ENCODE data around the gene MTHFD1L.

Gene MTHFD1L

GRCh38 chr6:150930841-150931240, 65.3 kb downstream of the MTHFD1L start:
- Histone ChIP-seq H3K4me1 (ENCODE audit: control insufficient read depth in 1 of 2, insufficient read depth in 1 of 2, low read depth in 1 of 2, low read length in 1 of 2) (peaks cover 14 to 18% of the 10 kb centered on the region in 2 experiments), H3K4me3 (ENCODE audit: low read depth in 1 of 2, low read length in 1 of 2) (no peak overlapping the region), H3K27me3 (no peaks in the 10 kb centered on the region), H3K36me3 (no peaks in the 10 kb centered on the region), H3K9me3 (no peaks in the 10 kb centered on the region), H3K27ac (no peak overlapping the region)
- TF ChIP-seq, protein P1, sequence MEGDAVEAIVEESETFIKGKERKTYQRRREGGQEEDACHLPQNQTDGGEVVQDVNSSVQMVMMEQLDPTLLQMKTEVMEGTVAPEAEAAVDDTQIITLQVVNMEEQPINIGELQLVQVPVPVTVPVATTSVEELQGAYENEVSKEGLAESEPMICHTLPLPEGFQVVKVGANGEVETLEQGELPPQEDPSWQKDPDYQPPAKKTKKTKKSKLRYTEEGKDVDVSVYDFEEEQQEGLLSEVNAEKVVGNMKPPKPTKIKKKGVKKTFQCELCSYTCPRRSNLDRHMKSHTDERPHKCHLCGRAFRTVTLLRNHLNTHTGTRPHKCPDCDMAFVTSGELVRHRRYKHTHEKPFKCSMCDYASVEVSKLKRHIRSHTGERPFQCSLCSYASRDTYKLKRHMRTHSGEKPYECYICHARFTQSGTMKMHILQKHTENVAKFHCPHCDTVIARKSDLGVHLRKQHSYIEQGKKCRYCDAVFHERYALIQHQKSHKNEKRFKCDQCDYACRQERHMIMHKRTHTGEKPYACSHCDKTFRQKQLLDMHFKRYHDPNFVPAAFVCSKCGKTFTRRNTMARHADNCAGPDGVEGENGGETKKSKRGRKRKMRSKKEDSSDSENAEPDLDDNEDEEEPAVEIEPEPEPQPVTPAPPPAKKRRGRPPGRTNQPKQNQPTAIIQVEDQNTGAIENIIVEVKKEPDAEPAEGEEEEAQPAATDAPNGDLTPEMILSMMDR (IDR thresholded peaks at IDR 0.05), result no peak

DNA sequence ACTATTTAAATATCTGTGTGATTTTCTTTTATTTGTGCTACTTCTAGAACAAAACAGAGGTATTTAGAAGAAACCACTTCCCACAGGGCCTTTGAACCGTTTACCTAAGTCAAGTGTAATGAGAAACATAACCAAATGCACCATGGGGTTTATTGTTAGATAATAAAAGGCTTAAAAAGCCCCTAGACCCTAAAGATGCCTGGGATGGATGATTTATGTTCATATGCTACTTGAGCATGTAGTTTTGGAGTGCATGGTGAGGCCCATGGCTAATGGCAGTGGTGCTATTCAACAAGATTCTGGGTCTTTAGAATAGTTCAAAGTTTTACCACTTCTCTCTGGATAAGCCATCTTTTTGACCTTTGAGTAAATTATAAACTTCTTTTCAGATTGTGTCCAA, 65.9 kb downstream of the MTHFD1L start:
- H3K9me3 ChIP-seq, result no peaks in the 10 kb centered on the region
- H3K36me3 ChIP-seq, result no peaks in the 10 kb centered on the region
- no peak overlapping the region for H3K4me3 ChIP-seq (ENCODE audit: low read depth in 1 of 2, low read length in 1 of 2)
- H3K27ac ChIP-seq, result no peak overlapping the region
- H3K4me1 ChIP-seq (ENCODE audit: control insufficient read depth in 1 of 2, insufficient read depth in 1 of 2, low read depth in 1 of 2, low read length in 1 of 2), result peaks cover 9 to 12% of the 10 kb centered on the region in 2 experiments
- TF ChIP-seq, protein P1 (IDR thresholded peaks at IDR 0.05), result no peak
- H3K27me3 ChIP-seq, result no peaks in the 10 kb centered on the region

DNA sequence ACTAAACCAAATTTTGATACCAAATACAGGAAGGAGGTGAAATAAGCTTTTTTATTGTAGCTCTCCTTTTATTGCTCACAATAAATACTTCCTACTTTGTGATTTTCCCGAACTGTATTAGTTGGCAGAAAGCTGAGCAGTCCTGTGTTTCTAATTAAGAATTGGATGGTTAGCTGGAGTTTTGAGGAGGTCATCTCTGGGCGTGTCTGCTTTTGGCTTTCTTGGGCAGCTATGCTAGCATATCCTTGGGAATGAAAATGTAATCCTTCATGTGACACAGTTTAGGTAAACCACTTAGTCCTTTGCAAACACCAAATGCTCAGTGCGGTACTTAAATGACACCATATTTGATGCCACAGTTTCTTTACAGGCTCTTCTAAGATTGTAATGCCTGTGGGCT, 67.5 kb downstream of the MTHFD1L start:
- H3K4me3 ChIP-seq (ENCODE audit: low read depth in 1 of 2, low read length in 1 of 2), result no peak overlapping the region
- no peaks in the 10 kb centered on the region for H3K9me3 ChIP-seq
- H3K27me3 ChIP-seq, result no peaks in the 10 kb centered on the region
- H3K36me3 ChIP-seq, result no peaks in the 10 kb centered on the region
- no peak overlapping the region for H3K27ac ChIP-seq
- H3K4me1 ChIP-seq (ENCODE audit: control insufficient read depth in 1 of 2, insufficient read depth in 1 of 2, low read depth in 1 of 2, low read length in 1 of 2), result peaks cover 5% of the 10 kb centered on the region in 2 experiments
- TF ChIP-seq, protein P1 (IDR thresholded peaks at IDR 0.05), result no peak

DNA sequence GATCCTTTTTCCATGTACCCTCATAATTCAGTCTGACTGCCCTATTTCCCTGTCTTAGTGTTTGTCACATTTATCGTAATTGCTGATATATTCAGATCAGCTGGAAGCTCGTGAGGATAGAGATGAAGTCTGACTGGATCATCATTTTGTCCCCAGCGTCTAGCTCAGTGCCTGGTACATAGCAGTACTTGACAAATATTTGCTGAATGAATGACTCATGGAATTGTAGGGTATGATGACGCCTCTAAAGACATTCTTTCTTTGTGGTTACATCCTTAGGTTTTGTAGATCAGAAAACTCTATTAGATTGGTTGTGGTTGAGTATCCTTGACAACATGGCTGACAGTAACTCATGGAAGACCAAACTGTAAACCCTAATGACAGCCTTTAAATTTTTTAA, 68.9 kb downstream of the MTHFD1L start:
- no peaks in the 10 kb centered on the region for H3K36me3 ChIP-seq
- peaks cover 5% of the 10 kb centered on the region in 2 experiments for H3K4me1 ChIP-seq (ENCODE audit: control insufficient read depth in 1 of 2, insufficient read depth in 1 of 2, low read depth in 1 of 2, low read length in 1 of 2)
- TF ChIP-seq, protein P1 (IDR thresholded peaks at IDR 0.05), result no peak
- H3K27ac ChIP-seq, result no peak overlapping the region
- H3K4me3 ChIP-seq (ENCODE audit: low read depth in 1 of 2, low read length in 1 of 2), result no peak overlapping the region
- H3K27me3 ChIP-seq, result no peaks in the 10 kb centered on the region
- H3K9me3 ChIP-seq, result no peaks in the 10 kb centered on the region

DNA sequence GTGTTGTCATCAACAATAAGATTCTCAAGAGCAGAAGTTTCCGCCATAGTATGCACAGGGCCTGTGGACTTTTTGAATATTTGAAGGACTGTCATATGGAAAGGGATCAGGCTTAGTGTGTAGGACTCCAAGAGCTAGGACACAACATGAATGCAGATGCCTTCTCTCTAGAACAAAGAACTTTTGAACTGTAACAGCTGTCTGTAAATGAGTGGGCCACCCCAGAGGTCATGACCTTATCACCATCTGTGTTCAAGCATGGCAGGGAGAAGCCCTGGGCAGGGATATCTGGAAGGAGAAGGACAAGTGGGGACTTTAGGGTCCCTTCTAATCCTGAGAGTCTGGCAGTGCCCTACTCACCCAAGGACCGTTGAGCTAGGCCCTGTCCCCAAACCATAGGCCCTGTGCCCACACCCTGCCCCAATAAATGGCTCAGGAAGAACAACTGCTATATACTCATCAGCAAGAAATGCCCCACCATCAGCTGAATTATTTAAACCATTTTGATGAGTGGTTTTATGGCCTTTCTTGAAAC, 70.6 kb downstream of the MTHFD1L start:
- Histone ChIP-seq H3K4me3 (ENCODE audit: low read depth in 1 of 2, low read length in 1 of 2) (no peak overlapping the region), H3K36me3 (no peaks in the 10 kb centered on the region), H3K4me1 (ENCODE audit: control insufficient read depth in 1 of 2, insufficient read depth in 1 of 2, low read depth in 1 of 2, low read length in 1 of 2) (peaks cover 5% of the 10 kb centered on the region in 2 experiments), H3K27ac (no peak overlapping the region), H3K9me3 (no peaks in the 10 kb centered on the region), H3K27me3 (no peaks in the 10 kb centered on the region)
- TF ChIP-seq, protein P1 (IDR thresholded peaks at IDR 0.05), result no peak

All from neutrophil (primary cell).